IPS-18c (cell line): ENCODE data around the gene FAM221B.

Experiments used
- H3K4me3 ChIP-seq: 2 replicates; pipeline ENCODE4 v1.7.0; 2013; ENCODE audit warnings: low read depth, mild to moderate bottlenecking, low read length, moderate library complexity; ENCODE audit not compliant: insufficient read depth
- H3K9me3 ChIP-seq: one replicate; pipeline ENCODE4 v1.6.1; 2013; ENCODE audit warnings: mild to moderate bottlenecking, low read length, moderate library complexity; ENCODE audit not compliant: control insufficient read depth, insufficient read depth

FAM221B gene

GRCh38 chr9:35834260-35835215 lies 6.0 kb upstream of the FAM221B start:
- no peak overlapping the region for H3K4me3 ChIP-seq
- H3K9me3 ChIP-seq: no peaks in the 10 kb centered on the region

- Histone ChIP-seq H3K9me3 (no peaks in the 10 kb centered on the region), H3K4me3 (no peak overlapping the region)
These were observed 4.3 kb upstream of the FAM221B start for GRCh38 chr9:35832814-35833213.

- Histone ChIP-seq H3K4me3 (no peak overlapping the region), H3K9me3 (no peaks in the 10 kb centered on the region)
These were observed 2.5 kb upstream of the FAM221B start for GRCh38 chr9:35831040-35831439.

- H3K9me3 ChIP-seq: no peaks in the 10 kb centered on the region
- peak overlapping the region; percentile 58 for H3K4me3 ChIP-seq
These were observed 1.2 kb upstream of the FAM221B start for GRCh38 chr9:35829764-35830096.

- Histone ChIP-seq H3K9me3 (no peaks in the 10 kb centered on the region), H3K4me3 (peak within 1 kb of the TSS; percentile 58)
These were observed 692 bp upstream of the FAM221B start, which contains the start of gene TMEM8B for GRCh38 chr9:35829084-35829763. Gene TMEM8B, plus strand, starts transcription at chr9:35829228. Its CDS starts 220 bp downstream, at chr9:35829448.

- Histone ChIP-seq H3K9me3 (no peaks in the 10 kb centered on the region), H3K4me3 (no peak overlapping the region)
These were observed 1.0 kb downstream of the FAM221B start for GRCh38 chr9:35827486-35827885.

- H3K4me3 ChIP-seq: no peak overlapping the region
These were observed 2.3 kb downstream of the FAM221B start for GRCh38 chr9:35826071-35826701.

GRCh38 chr9:35822926-35823325 lies 5.6 kb downstream of the FAM221B start:
- no peak overlapping the region for H3K4me3 ChIP-seq
- no peaks in the 10 kb centered on the region for H3K9me3 ChIP-seq

More at GRCh38 chr9:35826071-35826701, 2.3 kb downstream of the FAM221B start:
- no peaks in the 10 kb centered on the region for H3K9me3 ChIP-seq

GRCh38 chr9:35820076-35820475 lies 8.5 kb downstream of the FAM221B start:
- Histone ChIP-seq H3K9me3 (no peaks in the 10 kb centered on the region), H3K4me3 (no peak overlapping the region)

- Histone ChIP-seq H3K9me3 (no peaks in the 10 kb centered on the region), H3K4me3 (no peak overlapping the region)
These were observed 10.2 kb downstream of the FAM221B start for GRCh38 chr9:35818341-35818740.

GRCh38 chr9:35816708-35817107 lies 11.8 kb downstream of the FAM221B start:
- Histone ChIP-seq H3K9me3 (no peaks in the 10 kb centered on the region), H3K4me3 (no peak overlapping the region)

- Histone ChIP-seq H3K4me3 (peak within 1 kb of the TSS; percentile 94), H3K9me3 (no peaks in the 10 kb centered on the region)
These were observed 13.5 kb downstream of the FAM221B start, which contains the start of gene HINT2 for GRCh38 chr9:35814841-35815543. Gene HINT2, minus strand, starts transcription at chr9:35815042. Its CDS starts 63 bp downstream, at chr9:35814979.

GRCh38 chr9:35814106-35814840 lies 14.3 kb downstream of the FAM221B start:
- H3K4me3 ChIP-seq: peak overlapping the region; percentile 94

GRCh38 chr9:35813434-35814105 lies 15.0 kb downstream of the FAM221B start:
- H3K4me3 ChIP-seq: peak overlapping the region; percentile 94; the same call in 1 of the 2 replicates

More at GRCh38 chr9:35814106-35814840, 14.3 kb downstream of the FAM221B start:
- H3K9me3 ChIP-seq: no peaks in the 10 kb centered on the region

GRCh38 chr9:35812025-35812602 lies 16.4 kb downstream of the FAM221B start, which contains the start of gene SPAG8:
Gene SPAG8, minus strand, starts transcription at chr9:35812262. Its CDS starts 115 bp downstream, at chr9:35812147.
- Histone ChIP-seq H3K9me3 (no peaks in the 10 kb centered on the region), H3K4me3 (peak within 1 kb of the TSS; percentile 58)

More at GRCh38 chr9:35813434-35814105, 15.0 kb downstream of the FAM221B start:
- no peaks in the 10 kb centered on the region for H3K9me3 ChIP-seq
